Stimulated activated naive CD8-positive, alpha-beta T cell treated with anti-CD3 and anti-CD28 coated beads, Interleukin-15, Interleukin-2, amounts not matched to agents 100 U/mL and 50 U/mL, for 24 hours (primary cell): ENCODE data around the gene NKX3-2.

Experiments used
- ATAC-seq: fragments of 150-1000 bp; cut with Tn5 transposase; one replicate; pipeline ENCODE4 v1.10.0; 2021
- DNase-seq: peaks from one replicate; pipeline ENCODE4 v3.0.0; 2021

The NKX3-2 gene

GRCh38 chr4:13545394-13545808, 1.1 kb upstream of the NKX3-2 start:
- ATAC-seq = no peak

GRCh38 chr4:13544606-13545393, 492 bp upstream of the NKX3-2 start:
- peak; percentile 71 for DNase-seq
- peak; percentile 74 for ATAC-seq

More at GRCh38 chr4:13545394-13545808, 1.1 kb upstream of the NKX3-2 start:
- DNase-seq = no peak

DNA sequence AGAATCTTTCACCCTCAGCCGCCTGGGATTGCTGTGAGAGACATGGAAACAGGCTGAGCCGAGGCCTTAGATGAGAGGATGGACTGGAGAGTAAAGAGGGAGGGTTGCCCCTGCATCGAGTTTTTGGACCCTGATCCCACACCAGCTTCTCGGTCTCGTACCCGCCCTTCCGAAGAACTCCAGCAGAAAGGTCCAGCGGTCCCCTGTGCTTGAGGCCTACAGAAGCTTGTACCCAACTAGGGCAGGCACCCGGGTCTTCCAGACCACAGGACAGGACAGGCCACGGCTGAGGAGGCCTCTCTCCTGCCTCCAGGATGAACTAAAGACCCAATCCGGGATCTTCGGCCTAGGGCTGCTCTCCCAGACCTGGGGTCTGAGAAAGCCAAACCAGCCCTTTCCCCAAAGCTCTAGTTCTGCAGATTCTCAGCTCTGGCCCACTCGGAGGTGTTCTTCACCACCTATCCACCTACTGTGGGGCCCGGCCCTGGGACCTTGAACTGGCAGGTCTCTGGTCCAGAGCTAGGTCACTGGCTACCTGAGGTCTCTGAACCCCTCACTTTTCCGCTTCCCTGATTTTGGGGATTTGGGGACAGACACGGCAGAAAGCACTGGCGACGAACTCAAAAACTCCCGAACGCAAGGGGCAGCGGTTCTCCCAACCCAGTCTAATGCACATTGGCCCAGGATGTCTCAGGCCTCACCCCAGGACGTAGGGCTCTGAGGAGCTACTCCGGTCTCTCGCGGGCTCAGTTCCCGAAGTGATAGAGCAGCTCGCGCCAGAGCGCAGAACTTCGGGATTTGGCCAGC, 1.1 kb downstream of the NKX3-2 start:
- DNase-seq (no peak), ATAC-seq (no peak)

- ATAC-seq (no peak), DNase-seq (no peak)
Observed at GRCh38 chr4:13542577-13543031, 1.7 kb downstream of the NKX3-2 start.

DNA sequence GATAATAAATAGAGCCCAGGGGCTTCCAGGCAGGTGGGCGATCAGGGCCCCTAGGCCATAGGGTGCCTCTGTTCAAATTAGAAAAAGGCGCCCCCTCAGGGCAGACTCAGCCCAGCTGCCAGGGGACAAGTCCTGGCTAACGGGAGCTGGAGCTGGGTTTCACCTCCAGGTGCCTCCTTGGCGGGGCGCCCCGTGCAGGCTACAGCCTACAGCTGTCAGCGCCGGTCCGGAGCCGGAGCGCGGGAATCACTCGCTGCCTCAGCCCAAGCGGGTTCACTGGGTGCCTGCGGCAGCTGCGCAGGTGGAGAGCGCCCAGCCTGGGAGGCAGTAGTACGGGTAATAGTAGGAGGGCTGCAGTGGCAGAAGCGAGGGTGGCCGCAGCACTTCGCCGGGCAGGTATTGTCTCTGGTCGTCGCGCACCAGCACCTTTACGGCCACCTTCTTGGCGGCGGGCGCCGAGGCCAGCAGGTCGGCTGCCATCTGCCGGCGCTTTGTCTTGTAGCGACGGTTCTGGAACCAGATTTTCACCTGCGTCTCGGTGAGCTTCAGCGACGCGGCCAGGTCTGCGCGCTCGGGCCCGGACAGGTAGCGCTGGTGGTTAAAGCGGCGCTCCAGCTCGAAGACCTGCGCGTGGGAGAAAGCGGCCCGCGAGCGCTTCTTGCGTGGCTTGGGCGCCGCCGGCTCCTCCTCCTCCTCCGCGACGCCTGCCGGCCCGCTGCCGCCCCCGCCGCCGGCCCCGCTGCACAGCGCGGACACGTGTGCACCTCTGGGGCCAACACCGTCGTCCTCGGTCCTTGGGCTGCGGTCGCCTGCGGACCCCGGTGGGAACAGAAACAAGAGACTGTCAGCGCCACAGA, 2.4 kb downstream of the NKX3-2 start:
- peak; percentile 46 for DNase-seq
- no peak for ATAC-seq

DNA sequence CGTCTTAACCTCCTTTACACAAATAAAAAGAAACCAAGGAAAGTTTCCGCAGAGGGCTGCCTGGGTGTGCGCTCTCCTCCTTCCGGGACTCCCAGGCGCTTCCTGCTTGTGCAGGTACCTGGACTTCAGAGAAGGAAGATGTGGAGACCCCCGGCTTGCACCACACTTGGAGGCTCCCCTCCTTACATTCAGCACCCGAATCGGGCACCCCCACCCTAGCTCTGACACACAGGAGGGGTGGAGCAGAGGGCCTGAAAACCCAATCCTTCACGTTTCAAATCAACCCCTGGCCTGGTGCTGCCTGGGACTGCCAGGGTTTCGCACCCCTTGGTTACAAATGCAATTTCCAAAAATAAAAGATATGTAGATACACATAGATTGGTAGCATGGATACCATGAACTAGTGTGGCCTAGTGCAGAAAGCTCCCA, 3.1 kb downstream of the NKX3-2 start:
- DNase-seq = no peak
- no peak for ATAC-seq

DNA sequence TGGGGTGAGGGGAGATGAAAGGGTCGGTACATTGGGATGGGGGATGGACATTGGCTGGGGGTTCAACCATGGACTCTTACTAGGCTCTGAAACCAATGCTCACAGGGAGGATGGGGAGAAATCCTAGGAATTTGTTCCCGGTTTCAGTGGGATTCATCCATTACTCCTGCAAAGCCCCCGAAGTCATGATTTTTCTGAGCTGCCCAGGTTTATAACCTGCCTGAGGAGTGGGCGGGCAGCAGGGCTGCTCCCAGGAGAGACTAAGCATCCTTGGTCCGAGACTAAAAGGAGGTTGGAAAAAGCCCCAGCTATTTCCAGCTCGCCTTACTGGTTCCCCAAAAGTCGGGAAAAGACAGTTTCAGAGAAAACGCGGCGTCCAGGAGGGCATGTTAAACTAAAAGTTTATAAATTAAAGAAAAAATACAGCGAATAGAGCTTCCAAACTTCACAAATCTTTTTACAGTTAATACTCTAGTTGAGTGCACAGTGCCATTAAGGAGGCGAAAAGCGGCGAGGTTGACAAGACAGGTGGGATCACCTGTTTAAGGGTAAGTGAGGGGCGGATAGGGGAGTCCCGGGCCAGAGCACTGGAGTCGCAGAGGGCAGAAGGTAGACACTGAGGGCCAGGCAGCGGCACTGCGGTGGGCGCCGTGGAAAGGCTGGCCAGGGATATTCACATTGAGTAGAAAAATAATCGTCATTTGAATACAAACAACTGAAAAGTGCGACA, 3.7 kb downstream of the NKX3-2 start:
- ATAC-seq (no peak), DNase-seq (no peak)

GRCh38 chr4:13539619-13540445, 4.5 kb downstream of the NKX3-2 start:
- ATAC-seq (no peak), DNase-seq (no peak)

DNA sequence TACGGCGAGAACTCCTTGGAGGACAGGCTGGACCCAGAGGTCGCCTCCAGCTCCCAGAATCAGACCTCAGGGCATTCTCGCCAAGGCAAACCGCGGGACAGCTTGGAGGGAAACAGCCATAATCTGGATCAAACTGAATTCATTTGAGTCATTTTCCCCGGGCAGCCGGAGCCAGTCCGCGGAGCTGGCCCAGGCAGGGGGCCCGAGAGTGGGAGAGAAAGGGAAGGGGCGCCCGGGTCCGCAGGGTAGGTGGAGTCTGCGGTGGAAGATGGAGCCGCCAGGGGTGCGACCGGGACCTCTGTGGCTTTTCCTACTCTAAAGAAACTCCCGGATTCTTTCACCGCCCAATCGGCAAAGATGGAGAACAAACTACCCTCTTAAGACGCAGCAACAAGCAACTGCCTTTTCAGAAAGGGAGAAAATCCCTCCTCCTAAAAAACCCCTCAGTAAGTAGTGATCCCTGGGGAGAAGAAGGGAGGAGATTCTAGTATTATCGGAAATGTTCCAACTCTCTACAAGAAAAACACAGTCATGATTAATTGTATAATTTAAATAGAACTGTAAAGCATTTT, 5.2 kb downstream of the NKX3-2 start:
- no peak for ATAC-seq
- no peak for DNase-seq

- no peak for DNase-seq
- ATAC-seq = no peak
Observed at GRCh38 chr4:13538427-13538973, 5.8 kb downstream of the NKX3-2 start.

- no peak for ATAC-seq
- no peak for DNase-seq
Observed at GRCh38 chr4:13537832-13538177, 6.5 kb downstream of the NKX3-2 start.

GRCh38 chr4:13537011-13537831, 7.1 kb downstream of the NKX3-2 start:
- ATAC-seq (no peak), DNase-seq (peak; percentile 19)

GRCh38 chr4:13536607-13537006, 7.7 kb downstream of the NKX3-2 start:
- ATAC-seq = no peak
- no peak for DNase-seq

DNA sequence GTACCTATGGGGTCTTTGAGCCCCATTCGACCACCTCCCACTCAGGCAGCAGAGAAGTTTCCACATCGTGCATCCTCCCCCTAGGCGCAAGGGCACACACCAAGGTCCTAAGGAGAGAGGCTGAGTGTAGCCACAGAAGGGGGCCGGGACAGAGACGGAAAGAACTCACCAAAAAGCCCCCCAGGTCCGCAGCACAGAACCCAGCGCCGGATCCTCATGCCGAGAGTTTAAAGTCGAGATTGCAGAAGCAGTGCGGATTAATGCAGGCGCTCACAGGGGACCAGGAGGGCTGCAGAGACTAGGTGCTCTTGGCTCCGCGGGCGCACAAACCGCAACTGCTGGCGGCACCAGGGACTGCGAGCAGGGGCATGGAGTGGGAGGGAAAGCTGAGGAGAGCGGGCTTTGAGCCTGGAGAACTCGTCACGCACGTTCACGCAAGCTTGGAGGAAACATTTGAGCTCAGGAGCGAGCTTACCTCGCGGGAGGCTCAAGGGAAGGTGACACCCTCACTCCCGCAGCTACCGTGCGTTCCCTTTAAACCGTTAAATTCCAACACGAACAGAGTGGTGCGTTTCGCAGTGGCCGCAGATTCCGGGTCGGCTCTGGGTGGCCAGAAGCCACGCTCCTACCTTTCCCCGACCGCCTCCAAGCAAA, 8.5 kb downstream of the NKX3-2 start:
- no peak for DNase-seq
- ATAC-seq = no peak

GRCh38 chr4:13535118-13535517, 9.2 kb downstream of the NKX3-2 start:
- ATAC-seq = no peak
- no peak for DNase-seq

- ATAC-seq = no peak
Observed at GRCh38 chr4:13534344-13535063, 9.8 kb downstream of the NKX3-2 start.

DNA sequence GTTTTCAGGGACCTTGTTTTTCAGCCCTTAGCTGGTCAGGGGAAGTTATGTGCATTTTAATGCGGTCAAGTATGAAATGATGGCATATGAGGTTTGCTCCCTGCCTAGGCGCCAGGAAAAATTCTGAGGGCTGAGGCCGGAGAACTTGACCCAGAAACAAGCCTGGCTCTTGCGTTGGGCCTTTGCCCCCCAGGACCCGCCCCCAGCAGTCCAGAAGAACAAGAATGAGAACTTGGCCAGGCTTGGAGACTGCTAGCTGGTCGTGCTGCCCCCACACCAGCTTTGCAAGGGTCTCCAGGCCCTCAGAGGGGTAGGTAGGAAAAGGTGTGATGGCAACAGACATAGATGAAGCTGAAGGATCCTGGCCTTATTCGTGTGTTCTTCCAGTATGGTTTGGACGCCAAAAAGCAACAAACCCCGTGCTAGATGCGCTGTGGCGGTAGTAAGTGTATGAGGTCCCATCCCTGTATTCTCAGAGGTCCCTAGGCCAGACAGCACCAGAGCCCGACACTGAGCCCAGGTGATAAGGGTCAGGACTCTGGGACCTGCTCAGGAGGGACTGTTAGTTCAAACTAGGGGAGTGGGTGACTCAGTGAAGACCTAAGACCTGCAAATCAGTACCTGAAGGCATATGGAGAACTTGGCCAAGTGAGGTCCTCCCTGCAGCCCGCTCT, 10.5 kb downstream of the NKX3-2 start:
- ATAC-seq (no peak), DNase-seq (no peak)

More at GRCh38 chr4:13534344-13535063, 9.8 kb downstream of the NKX3-2 start:
- DNase-seq = no peak
